Measurements from ENCODE around the gene CHGA. TPM values are rescaled to one million over a fixed set of nuclear protein-coding genes. Genes with fewer than 3 reads are reported as not detected.

The CHGA gene
- total RNA-seq, 1 experiment from 2014 or later = not detected

DNA sequence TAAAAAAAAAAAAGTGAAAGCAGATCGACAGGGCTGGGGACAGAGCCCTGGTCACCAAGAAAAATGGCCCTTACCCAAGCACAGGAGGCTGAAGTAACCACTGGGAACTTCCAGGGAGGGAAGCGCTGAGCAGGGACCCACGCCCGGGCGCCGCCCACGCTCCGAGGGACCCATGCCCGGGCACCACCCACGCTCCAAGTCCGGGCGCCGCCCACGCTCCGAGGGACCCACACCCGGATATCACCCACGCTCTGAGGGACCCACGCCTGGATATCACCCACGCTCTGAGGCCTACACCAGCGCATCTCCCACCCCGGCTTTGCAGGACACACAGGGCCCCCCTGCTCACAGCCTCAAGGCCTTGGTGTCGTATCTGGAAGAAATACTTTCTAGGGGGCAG is 25.7 kb downstream of the CHGA start:
- Histone ChIP-seq H3K27ac (ENCODE audit: low read depth, low read length) (no peak overlapping the region), H3K9me2 (ENCODE audit: insufficient read depth) (no peaks in the 10 kb centered on the region), H3K9ac (ENCODE audit: low read length) (no peak overlapping the region), H3K4me2 (ENCODE audit: low read length) (no peak overlapping the region), H2AFZ (ENCODE audit: low read depth, low read length, poor library complexity, severe bottlenecking) (no peak overlapping the region), H3K9me3 (ENCODE audit: control insufficient read depth in 1 of 2, insufficient read depth in 1 of 2, low read depth in 1 of 2, low read length in 2 of 2) (no peaks in the 10 kb centered on the region), H3K4me3 (replicated peaks in 1 of 2; ENCODE audit: low read depth in 1 of 2, low read length in 2 of 2) (no peak overlapping the region), H3K27me3 (ENCODE audit: insufficient read depth, low read length) (no peaks in the 10 kb centered on the region), H3K79me2 (ENCODE audit: insufficient read depth, low read length) (no peaks in the 10 kb centered on the region), H4K20me1 (ENCODE audit: insufficient read depth) (no peaks in the 10 kb centered on the region), H3K4me1 (ENCODE audit: control insufficient read depth in 1 of 2, insufficient read depth in 2 of 2, low read length in 2 of 2) (peaks cover 11 to 18% of the 10 kb centered on the region in 2 experiments), H3K36me3 (ENCODE audit: control insufficient read depth in 1 of 2, insufficient read depth in 2 of 2, low read length in 2 of 2) (no peaks in the 10 kb centered on the region; a peak in 1 of 4 replicates)
- no TSS peak for BruUV-seq (replicated peaks)
- ChIA-PET CTCF (interaction anchor here (1.2 kb wide), 1 partner anchor 11 kb away, joined by 5 read pairs; no protein-coding TSS in a partner anchor), POLR2A (no interaction called here), RAD21 (ENCODE audit: low non-redundant PET in 1 of 2, low total read pairs in 2 of 2, uncharacterized antibody in 2 of 2, unreplicated experiment in 2 of 2) (no interaction called here)
- DNase-seq (ENCODE audit: low read depth, low spot score) (no peak), ATAC-seq (no peak)
- no peak for TF ChIP-seq EZH2phosphoT487 (IDR thresholded peaks at IDR 0.05; ENCODE audit: borderline replicate concordance)
- no peak for TF ChIP-seq POLR2A (IDR thresholded peaks at IDR 0.05; ENCODE audit: borderline replicate concordance, extremely low read depth, insufficient read depth, insufficient read length)
- no peak for TF ChIP-seq FOSL1 (IDR thresholded peaks at IDR 0.05; ENCODE audit: low read depth)
- TF ChIP-seq CEBPB (IDR thresholded peaks at IDR 0.05; ENCODE audit: low read depth) = no peak
- no peak for TF ChIP-seq CBX3 (IDR thresholded peaks at IDR 0.05; ENCODE audit: low read depth)
- no peak for TF ChIP-seq POLR2AphosphoS5 (IDR thresholded peaks at IDR 0.05; ENCODE audit: low read depth, low read length)
- TF ChIP-seq YY1 (IDR thresholded peaks at IDR 0.05; ENCODE audit: extremely low read depth, insufficient replicate concordance, low read depth, low read length) = no peak
- intact Hi-C loops (cut with micrococcal nuclease) = no loop called here

DNA sequence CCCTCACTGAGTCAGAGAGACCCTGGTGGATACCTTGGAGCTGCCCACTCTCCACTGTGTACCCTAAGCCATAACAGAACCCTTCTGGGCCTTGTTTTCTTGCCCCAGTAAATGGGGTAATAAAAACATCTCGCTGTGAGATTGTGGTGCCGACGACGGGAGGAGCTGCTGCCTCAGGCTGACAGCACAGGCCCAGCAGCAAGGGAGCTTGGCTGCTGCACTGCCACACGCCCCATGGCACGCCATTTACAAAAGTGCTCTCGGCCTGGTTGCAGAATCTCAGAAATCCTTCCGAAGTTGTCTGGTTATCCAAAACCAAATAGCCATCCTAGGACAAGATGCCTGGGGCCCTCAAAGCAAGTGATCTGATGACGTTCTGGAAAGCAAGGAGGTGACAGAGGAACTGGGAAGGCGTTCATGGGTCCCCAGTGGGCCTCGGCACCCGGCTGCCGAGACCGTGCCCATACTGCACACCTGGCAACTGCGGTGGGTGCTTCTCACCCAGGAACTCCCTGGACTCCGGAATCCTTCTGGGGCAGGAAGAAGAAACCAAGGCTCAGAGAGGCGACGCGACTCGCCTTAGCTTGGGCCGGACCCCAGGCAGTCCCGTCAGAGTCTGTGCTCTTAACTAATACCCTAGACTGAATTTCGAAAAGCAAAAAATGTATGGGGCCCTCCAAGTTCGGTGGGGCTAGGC is 26.7 kb downstream of the CHGA start:
- Histone ChIP-seq H3K4me3 (replicated peaks in 1 of 2; ENCODE audit: low read depth in 1 of 2, low read length in 2 of 2) (no peak overlapping the region), H3K9me3 (ENCODE audit: control insufficient read depth in 1 of 2, insufficient read depth in 1 of 2, low read depth in 1 of 2, low read length in 2 of 2) (no peaks in the 10 kb centered on the region), H2AFZ (ENCODE audit: low read depth, low read length, poor library complexity, severe bottlenecking) (no peak overlapping the region), H3K4me2 (ENCODE audit: low read length) (no peak overlapping the region), H3K79me2 (ENCODE audit: insufficient read depth, low read length) (no peaks in the 10 kb centered on the region), H3K9ac (ENCODE audit: low read length) (no peak overlapping the region), H3K27me3 (ENCODE audit: insufficient read depth, low read length) (no peaks in the 10 kb centered on the region), H3K4me1 (ENCODE audit: control insufficient read depth in 1 of 2, insufficient read depth in 2 of 2, low read length in 2 of 2) (peaks cover 11 to 18% of the 10 kb centered on the region in 2 experiments), H3K27ac (ENCODE audit: low read depth, low read length) (no peak overlapping the region), H4K20me1 (ENCODE audit: insufficient read depth) (no peaks in the 10 kb centered on the region), H3K36me3 (ENCODE audit: control insufficient read depth in 1 of 2, insufficient read depth in 2 of 2, low read length in 2 of 2) (no peaks in the 10 kb centered on the region), H3K9me2 (ENCODE audit: insufficient read depth) (no peaks in the 10 kb centered on the region)
- BruUV-seq (replicated peaks) = no TSS peak
- DNase-seq (ENCODE audit: low read depth, low spot score) (no peak), ATAC-seq (no peak)
- ChIA-PET CTCF (no interaction called here), RAD21 (ENCODE audit: low non-redundant PET in 1 of 2, low total read pairs in 2 of 2, uncharacterized antibody in 2 of 2, unreplicated experiment in 2 of 2) (no interaction called here), POLR2A (no interaction called here)
- intact Hi-C loops (cut with micrococcal nuclease) = loop anchor here (10.0 kb wide), 1 partner anchor 955 kb away; no protein-coding TSS in a partner anchor
- TF ChIP-seq CEBPB (IDR thresholded peaks at IDR 0.05; ENCODE audit: low read depth) (no peak), POLR2AphosphoS5 (IDR thresholded peaks at IDR 0.05; ENCODE audit: low read depth, low read length) (no peak), YY1 (IDR thresholded peaks at IDR 0.05; ENCODE audit: extremely low read depth, insufficient replicate concordance, low read depth, low read length) (no peak), SP1 (IDR thresholded peaks at IDR 0.05; ENCODE audit: low read depth) (no peak)
- TF ChIP-seq, protein P1, sequence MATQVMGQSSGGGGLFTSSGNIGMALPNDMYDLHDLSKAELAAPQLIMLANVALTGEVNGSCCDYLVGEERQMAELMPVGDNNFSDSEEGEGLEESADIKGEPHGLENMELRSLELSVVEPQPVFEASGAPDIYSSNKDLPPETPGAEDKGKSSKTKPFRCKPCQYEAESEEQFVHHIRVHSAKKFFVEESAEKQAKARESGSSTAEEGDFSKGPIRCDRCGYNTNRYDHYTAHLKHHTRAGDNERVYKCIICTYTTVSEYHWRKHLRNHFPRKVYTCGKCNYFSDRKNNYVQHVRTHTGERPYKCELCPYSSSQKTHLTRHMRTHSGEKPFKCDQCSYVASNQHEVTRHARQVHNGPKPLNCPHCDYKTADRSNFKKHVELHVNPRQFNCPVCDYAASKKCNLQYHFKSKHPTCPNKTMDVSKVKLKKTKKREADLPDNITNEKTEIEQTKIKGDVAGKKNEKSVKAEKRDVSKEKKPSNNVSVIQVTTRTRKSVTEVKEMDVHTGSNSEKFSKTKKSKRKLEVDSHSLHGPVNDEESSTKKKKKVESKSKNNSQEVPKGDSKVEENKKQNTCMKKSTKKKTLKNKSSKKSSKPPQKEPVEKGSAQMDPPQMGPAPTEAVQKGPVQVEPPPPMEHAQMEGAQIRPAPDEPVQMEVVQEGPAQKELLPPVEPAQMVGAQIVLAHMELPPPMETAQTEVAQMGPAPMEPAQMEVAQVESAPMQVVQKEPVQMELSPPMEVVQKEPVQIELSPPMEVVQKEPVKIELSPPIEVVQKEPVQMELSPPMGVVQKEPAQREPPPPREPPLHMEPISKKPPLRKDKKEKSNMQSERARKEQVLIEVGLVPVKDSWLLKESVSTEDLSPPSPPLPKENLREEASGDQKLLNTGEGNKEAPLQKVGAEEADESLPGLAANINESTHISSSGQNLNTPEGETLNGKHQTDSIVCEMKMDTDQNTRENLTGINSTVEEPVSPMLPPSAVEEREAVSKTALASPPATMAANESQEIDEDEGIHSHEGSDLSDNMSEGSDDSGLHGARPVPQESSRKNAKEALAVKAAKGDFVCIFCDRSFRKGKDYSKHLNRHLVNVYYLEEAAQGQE (IDR thresholded peaks at IDR 0.05; ENCODE audit: low read depth) = no peak
- TF ChIP-seq, protein P2, sequence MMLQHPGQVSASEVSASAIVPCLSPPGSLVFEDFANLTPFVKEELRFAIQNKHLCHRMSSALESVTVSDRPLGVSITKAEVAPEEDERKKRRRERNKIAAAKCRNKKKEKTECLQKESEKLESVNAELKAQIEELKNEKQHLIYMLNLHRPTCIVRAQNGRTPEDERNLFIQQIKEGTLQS (IDR thresholded peaks at IDR 0.05) = no peak
- TF ChIP-seq, protein P3, sequence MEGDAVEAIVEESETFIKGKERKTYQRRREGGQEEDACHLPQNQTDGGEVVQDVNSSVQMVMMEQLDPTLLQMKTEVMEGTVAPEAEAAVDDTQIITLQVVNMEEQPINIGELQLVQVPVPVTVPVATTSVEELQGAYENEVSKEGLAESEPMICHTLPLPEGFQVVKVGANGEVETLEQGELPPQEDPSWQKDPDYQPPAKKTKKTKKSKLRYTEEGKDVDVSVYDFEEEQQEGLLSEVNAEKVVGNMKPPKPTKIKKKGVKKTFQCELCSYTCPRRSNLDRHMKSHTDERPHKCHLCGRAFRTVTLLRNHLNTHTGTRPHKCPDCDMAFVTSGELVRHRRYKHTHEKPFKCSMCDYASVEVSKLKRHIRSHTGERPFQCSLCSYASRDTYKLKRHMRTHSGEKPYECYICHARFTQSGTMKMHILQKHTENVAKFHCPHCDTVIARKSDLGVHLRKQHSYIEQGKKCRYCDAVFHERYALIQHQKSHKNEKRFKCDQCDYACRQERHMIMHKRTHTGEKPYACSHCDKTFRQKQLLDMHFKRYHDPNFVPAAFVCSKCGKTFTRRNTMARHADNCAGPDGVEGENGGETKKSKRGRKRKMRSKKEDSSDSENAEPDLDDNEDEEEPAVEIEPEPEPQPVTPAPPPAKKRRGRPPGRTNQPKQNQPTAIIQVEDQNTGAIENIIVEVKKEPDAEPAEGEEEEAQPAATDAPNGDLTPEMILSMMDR (IDR thresholded peaks at IDR 0.05 in 2 of 3, conservative IDR thresholded peaks at IDR 0.05 in 1 of 3; ENCODE audit: borderline replicate concordance in 1 of 3, insufficient read depth in 1 of 3, low read depth in 2 of 3, low read length in 2 of 3) = no peak

Measured in HCT116 (cell line).